K562 (cell line): ENCODE measurements around the gene RBX1. TPM values are rescaled to one million over a fixed set of nuclear protein-coding genes. Genes with fewer than 3 reads are reported as not detected.

Experiments
- E2F3 ChIP-seq: fragments of 250-450 bp; sonication (Bioruptor Pico); IDR thresholded peaks from 2 replicates; pipeline ENCODE4 v1.4.0; 2020; ENCODE audit warnings: mild to moderate bottlenecking
- E2F5 ChIP-seq: sonication (generic); formaldehyde crosslinking; IDR thresholded peaks from 2 replicates; pipeline ENCODE4 v1.8.0; 2022; ENCODE audit warnings: mild to moderate bottlenecking, missing genetic modification reagents
- EWSR1 ChIP-seq: fragments of 450-650 bp; IDR thresholded peaks from 2 replicates; pipeline ENCODE4 v1.6.1; 2018; ENCODE audit warnings: borderline replicate concordance, mild to moderate bottlenecking, low read depth, moderate library complexity; ENCODE audit not compliant: partially characterized antibody
- GMEB1 ChIP-seq: fragments of 250-450 bp; sonication (Bioruptor Pico); IDR thresholded peaks from 2 replicates; pipeline ENCODE4 v1.4.0; 2020; ENCODE audit warnings: mild to moderate bottlenecking
- GTF2B ChIP-seq: IDR thresholded peaks from 2 replicates; pipeline ENCODE4 v1.6.1; 2011; ENCODE audit not compliant: insufficient read length; ENCODE audit errors: extremely low read depth
- MEF2D ChIP-seq: conservative IDR thresholded peaks from 2 replicates; pipeline ENCODE4 v1.6.1; 2016; ENCODE audit warnings: low read depth, missing genetic modification characterization, missing compliant biosample characterization
- MLX ChIP-seq, 2 experiments: fragments of 450-650 bp in 1 of 2; sonication (generic) in 1 of 2; formaldehyde crosslinking; conservative IDR thresholded peaks; 2 replicates each; pipeline versions ENCODE4 v1.4.0 to v1.8.1; 2020 to 2022; ENCODE audit warnings: mild to moderate bottlenecking in 1 of 2, missing genetic modification reagents in 1 of 2
- NBN ChIP-seq: fragments of 450-650 bp; IDR thresholded peaks from 2 replicates; pipeline ENCODE4 v1.6.1; 2016; ENCODE audit warnings: low read depth, mild to moderate bottlenecking
- NKRF ChIP-seq: fragments of 450-650 bp; IDR thresholded peaks from 2 replicates; pipeline ENCODE4 v1.6.1; 2016; ENCODE audit warnings: borderline replicate concordance
- PML ChIP-seq: IDR thresholded peaks from 2 replicates; pipeline ENCODE4 v1.6.1; 2012; ENCODE audit warnings: low read length, inconsistent platforms
- RCOR1 ChIP-seq, 2 experiments: IDR thresholded peaks; 2 replicates each; pipeline ENCODE4 v1.6.1; 2012; ENCODE audit warnings: low read depth in 2 of 2, low read length in 2 of 2, borderline replicate concordance in 1 of 2, improper control_type of control experiment in 1 of 2
- SP1 ChIP-seq: sonication (generic); formaldehyde crosslinking; IDR thresholded peaks from 2 replicates; pipeline ENCODE4 v1.8.1; 2022; ENCODE audit warnings: mild to moderate bottlenecking, missing genetic modification reagents
- TAF9B ChIP-seq: fragments of 450-650 bp; IDR thresholded peaks from 2 replicates; pipeline ENCODE4 v1.6.1; 2018; ENCODE audit warnings: mild to moderate bottlenecking; ENCODE audit not compliant: partially characterized antibody
- TOE1 ChIP-seq, 2 experiments: fragments of 450-650 bp in 1 of 2; sonication (generic) in 1 of 2; formaldehyde crosslinking in 1 of 2; IDR thresholded peaks; 2 replicates each; pipeline versions ENCODE4 v1.7.1 to v1.8.0; 2016 to 2022; ENCODE audit warnings: borderline replicate concordance in 2 of 2, mild to moderate bottlenecking in 2 of 2, antibody characterized with exemption in 1 of 2, inconsistent platforms in 1 of 2, low read depth in 1 of 2, missing genetic modification reagents in 1 of 2, moderate library complexity in 1 of 2
- ZNF274 ChIP-seq: IDR thresholded peaks from 2 replicates; pipeline ENCODE4 v1.6.1; 2011; ENCODE audit warnings: low read depth, mild to moderate bottlenecking, low read length, moderate library complexity, borderline replicate concordance
- ZNF639 ChIP-seq, 2 experiments: fragments of 200-800 bp in 1 of 2; sonication (Bioruptor generic) in 1 of 2; sonication (generic) in 1 of 2; formaldehyde crosslinking in 1 of 2; IDR thresholded peaks in 1 of 2; conservative IDR thresholded peaks in 1 of 2; 2 replicates each; pipeline versions ENCODE4 v1.5.0 to v1.6.1; 2016 to 2020; ENCODE audit warnings: missing compliant biosample characterization in 1 of 2, missing genetic modification characterization in 1 of 2, missing genetic modification reagents in 1 of 2
- ZNF830 ChIP-seq: fragments of 250-450 bp; sonication (Bioruptor Pico); IDR thresholded peaks from 2 replicates; pipeline ENCODE4 v1.5.0; 2021; ENCODE audit warnings: mild to moderate bottlenecking
- polyA plus RNA-seq, 8 experiments: library from polyadenylated mRNA; depleted of rRNA in 4 of 8; stranded (reverse) in 5 of 8; unstranded in 3 of 8; fragments of >200 nt; fragmentation: Nextera tagmentation in 2 of 8; fragmentation: Illumina TruSeq in 1 of 8; extraction: Ambion mirVana in 2 of 8; extraction: Trizol in 1 of 8; gene quantifications; 2 replicates each; pipeline versions ENCODE4 v1.2.1 to v1.2.3, GENCODE V29; 2011 to 2014; ENCODE audit warnings: inconsistent platforms in 1 of 8, missing spikeins in 1 of 8
- total RNA-seq, 7 experiments: library from RNA; depleted of rRNA in 6 of 7; stranded (reverse); fragments of >200 nt in 6 of 7; fragmentation: Illumina TruSeq in 2 of 7; extraction: Trizol in 2 of 7; gene quantifications; 2 replicates each; pipeline versions ENCODE4 v1.2.1 to v1.2.3, GENCODE V29; 2011 to 2021; ENCODE audit warnings: low replicate concordance in 1 of 7

RBX1 gene
- total and polyA plus RNA-seq, 9 of the 15 experiments (the other 6 are each of a cell fraction or from before 2014, with no cell fraction given) = 44.0 to 259 (median 67.9) TPM

- peak; percentile 95 for TF ChIP-seq TOE1 (IDR thresholded peaks at IDR 0.05; ENCODE audit: borderline replicate concordance)
- TF ChIP-seq TOE1 (CRISPR knock-in tag; IDR thresholded peaks at IDR 0.05; ENCODE audit: borderline replicate concordance, low read depth) = no peak
- peak; percentile 96 for TF ChIP-seq TAF9B
- TF ChIP-seq ZNF830 (CRISPR knock-in tag) = no peak
- no peak for TF ChIP-seq E2F3 (CRISPR knock-in tag)
- peak in 1 of 2 experiments; percentile 62; a peak in 2 of 4 replicates for TF ChIP-seq ZNF639 (CRISPR knock-in tag; conservative IDR thresholded peaks at IDR 0.05 in 1 of 2, IDR thresholded peaks at IDR 0.05 in 1 of 2)
- TF ChIP-seq GTF2B = no peak
- peak; percentile 58; the same call in 1 of the 2 replicates for TF ChIP-seq PML
- TF ChIP-seq E2F5 (CRISPR knock-in tag) = no peak
- TF ChIP-seq ZNF274 = no peak
- TF ChIP-seq NBN = 0 out of 2 replicates have a peak, but pooled peaks have one; percentile 31
- peak; percentile 83 for TF ChIP-seq SP1 (CRISPR knock-in tag)
- TF ChIP-seq EWSR1 = no peak
- TF ChIP-seq GMEB1 (CRISPR knock-in tag) = 0 out of 2 replicates have a peak, but pooled peaks have one; percentile 9
- TF ChIP-seq MEF2D = no peak
- TF ChIP-seq RCOR1 (IDR thresholded peaks at IDR 0.05; ENCODE audit: borderline replicate concordance in 1 of 2, low read depth in 2 of 2, low read length in 2 of 2) = 0 out of 4 replicates have a peak, but pooled peaks of 1 of the 2 experiments have one; percentile 9
- TF ChIP-seq MLX (CRISPR knock-in tag; conservative IDR thresholded peaks at IDR 0.05) = no peak
- TF ChIP-seq NKRF = peak; percentile 19; the same call in 1 of the 2 replicates
These were observed at the start of gene RBX1 (continued) for GRCh38 chr22:40950962-40951794.
